HepG2 (cell line): ENCODE data around the gene RSPRY1. TPM values are rescaled to one million over a fixed set of nuclear protein-coding genes. Genes with fewer than 3 reads are reported as not detected.

Experiments used
- ATAC-seq: fragments of 200-7000 bp; cut with Tn5 transposase; 3 replicates; pipeline ENCODE4 v1.9.1; 2020; ENCODE audit warnings: mild to moderate bottlenecking, moderate library complexity
- BruUV-seq: library from RNA; stranded (reverse); fragments of 400-500 nt; replicated peaks from 2 replicates; lab custom pipeline; 2021; lab: Mats Ljungman, UMichigan
- CTCF ChIA-PET: fragments of 300-600 bp; formaldehyde crosslinking; extraction: SDS; loops from one replicate; lab custom pipeline; 2021; ENCODE audit warnings: low total read pairs, inconsistent platforms, low intra/inter-chr PET ratio; lab: Yijun Ruan, JAX
- POLR2A ChIA-PET: fragments of 350-600 bp; sonication (Branson Sonifier 250); formaldehyde crosslinking; loops from one replicate; lab custom pipeline; 2020; ENCODE audit warnings: antibody characterized with exemption, inconsistent platforms; lab: Yijun Ruan, JAX
- DNase-seq: peaks from one replicate; pipeline ENCODE4 v3.0.0-alpha.2; 2015; ENCODE audit warnings: low spot score
- FAIRE-seq: peaks from 3 replicates; lab custom pipeline; 2011; peaks lifted over from hg19 to GRCh38; lab: Jason Lieb, UNC
- H2AFZ ChIP-seq: one replicate; pipeline ENCODE4 v1.6.1; 2011; ENCODE audit warnings: low read length, inconsistent platforms
- H3K27ac ChIP-seq: fragments of 300-600 bp; 3 replicates; pipeline ENCODE4 v1.8.0; 2011; ENCODE audit warnings: mixed run types, mild to moderate bottlenecking, mixed read lengths, low read length, inconsistent platforms; ENCODE audit not compliant: insufficient read depth; ENCODE audit errors: extremely low read length
- H3K27me3 ChIP-seq, 2 experiments: fragments of 200-600 bp in 1 of 2; 2 replicates in 1 of 2; 3 replicates in 1 of 2; pipeline versions ENCODE4 v1.6.0 to v1.8.0; 2011; ENCODE audit warnings: low read length in 2 of 2, mild to moderate bottlenecking in 2 of 2, moderate library complexity in 2 of 2, inconsistent platforms in 1 of 2; ENCODE audit not compliant: insufficient read depth in 2 of 2, control insufficient read depth in 1 of 2
- H3K36me3 ChIP-seq, 2 experiments: fragments of 200-600 bp in 1 of 2; replicated peaks in 1 of 2; 2 replicates in 1 of 2; 3 replicates in 1 of 2; pipeline versions ENCODE4 v1.5.1 to v1.8.0; 2011; ENCODE audit warnings: low read length in 2 of 2, inconsistent platforms in 1 of 2; ENCODE audit not compliant: insufficient read depth in 2 of 2, control insufficient read depth in 1 of 2
- H3K4me1 ChIP-seq: 2 replicates; pipeline ENCODE4 v1.5.1; 2012; ENCODE audit warnings: low read length, inconsistent platforms; ENCODE audit not compliant: insufficient read depth
- H3K4me2 ChIP-seq: 2 replicates; pipeline ENCODE4 v1.6.0; 2011; ENCODE audit warnings: low read depth, low read length, inconsistent platforms
- H3K4me3 ChIP-seq, 3 experiments: fragments of 200-600 bp in 1 of 3; sonication (generic), shearing (Covaris generic) in 1 of 3; replicated peaks in 1 of 3; 2 replicates each; pipeline ENCODE4 v1.5.1; 2011 to 2016; ENCODE audit warnings: low read length in 3 of 3, inconsistent platforms in 2 of 3, low read depth in 2 of 3, mild to moderate bottlenecking in 2 of 3, control low read depth in 1 of 3, mixed read lengths in 1 of 3; ENCODE audit not compliant: insufficient read depth in 1 of 3
- H3K79me2 ChIP-seq: one replicate; pipeline ENCODE4 v1.6.1; 2011; ENCODE audit warnings: low read length, inconsistent platforms; ENCODE audit not compliant: insufficient read depth
- H3K9ac ChIP-seq: 2 replicates; pipeline ENCODE4 v1.6.0; 2011; ENCODE audit warnings: mild to moderate bottlenecking, low read depth, low read length, inconsistent platforms; ENCODE audit not compliant: insufficient read depth
- H3K9me3 ChIP-seq: 2 replicates; pipeline ENCODE4 v1.5.1; 2012; ENCODE audit warnings: mild to moderate bottlenecking, low read length
- H4K20me1 ChIP-seq: 2 replicates; pipeline ENCODE4 v1.6.0; 2011; ENCODE audit warnings: inconsistent platforms, mild to moderate bottlenecking, low read length, moderate library complexity; ENCODE audit not compliant: insufficient read depth
- DZIP1 ChIP-seq: sonication (generic); formaldehyde crosslinking; IDR thresholded peaks from 2 replicates; pipeline ENCODE4 v1.5.0; 2020; ENCODE audit warnings: mild to moderate bottlenecking, missing genetic modification reagents
- FOSL2 ChIP-seq: sonication (generic); formaldehyde crosslinking; IDR thresholded peaks from 2 replicates; pipeline ENCODE4 v1.4.0; 2020; ENCODE audit warnings: missing genetic modification reagents
- FOXJ3 ChIP-seq: sonication (generic); formaldehyde crosslinking; IDR thresholded peaks from 2 replicates; pipeline ENCODE4 v1.4.0; 2020; ENCODE audit warnings: missing genetic modification reagents, mild to moderate bottlenecking, borderline replicate concordance
- KLF11 ChIP-seq: IDR thresholded peaks from 2 replicates; pipeline ENCODE4 v1.6.1; 2016; ENCODE audit warnings: missing compliant biosample characterization
- NRL ChIP-seq: sonication (generic); formaldehyde crosslinking; IDR thresholded peaks from 2 replicates; pipeline ENCODE4 v1.5.0; 2020; ENCODE audit warnings: missing genetic modification reagents, mild to moderate bottlenecking, moderate library complexity, borderline replicate concordance
- TCF7 ChIP-seq: sonication (generic); IDR thresholded peaks from 2 replicates; pipeline ENCODE4 v1.6.1; 2016; ENCODE audit warnings: antibody characterized with exemption, low read depth
- TGIF2 ChIP-seq: IDR thresholded peaks from 2 replicates; pipeline ENCODE4 v1.6.1; 2016; ENCODE audit warnings: control low read depth, missing compliant biosample characterization
- ZFYVE20 ChIP-seq: sonication (generic); formaldehyde crosslinking; IDR thresholded peaks from 2 replicates; pipeline ENCODE4 v1.8.0; 2023; ENCODE audit warnings: low read depth, mild to moderate bottlenecking, moderate library complexity, missing genetic modification reagents, borderline replicate concordance
- ZNF232 ChIP-seq: sonication (generic); formaldehyde crosslinking; IDR thresholded peaks from 2 replicates; pipeline ENCODE4 v1.4.0; 2020; ENCODE audit warnings: missing genetic modification reagents, borderline replicate concordance
- ZNF432 ChIP-seq: sonication (generic); formaldehyde crosslinking; IDR thresholded peaks from 2 replicates; pipeline ENCODE4 v1.5.0; 2020; ENCODE audit warnings: missing genetic modification reagents, mild to moderate bottlenecking, borderline replicate concordance
- ZNF83 ChIP-seq: sonication (generic); formaldehyde crosslinking; IDR thresholded peaks from 2 replicates; pipeline ENCODE4 v1.4.0; 2020; ENCODE audit warnings: missing genetic modification reagents, mild to moderate bottlenecking, borderline replicate concordance
- WGBS: methylation state at CpG from one replicate; pipeline ENCODE4 v1.1.6; 2017; ENCODE audit warnings: low lambda C conversion rate; 5-methylcytosine and 5-hydroxymethylcytosine counted together
- in situ Hi-C: cut with HindIII; loops from 2 replicates; pipeline ENCODE4 v1.10.0; 2017; ENCODE audit warnings: low pct_unique_long_range_greater_than_20kb; ENCODE audit not compliant: extremely low pct_ligation_motif_present
- intact Hi-C: fragments of 100-400 bp; cut with micrococcal nuclease; formaldehyde crosslinking; loops from one replicate; pipeline ENCODE4 v1.10.0; 2022; ENCODE audit not compliant: unreplicated experiment
- polyA plus RNA-seq, 8 experiments: library from polyadenylated mRNA; depleted of rRNA in 3 of 8; stranded (reverse) in 7 of 8; unstranded in 1 of 8; fragments of >200 nt; fragmentation: Illumina TruSeq in 4 of 8; extraction: Trizol in 4 of 8; gene quantifications; 2 replicates each; pipeline versions ENCODE4 v1.2.1 to v1.2.3, GENCODE V29; 2011 to 2016; ENCODE audit warnings: low read depth in 4 of 8, missing spikeins in 1 of 8, mixed read lengths in 1 of 8; ENCODE audit not compliant: insufficient read depth in 1 of 8
- total RNA-seq, 5 experiments: library from RNA; depleted of rRNA; stranded (reverse); fragments of >200 nt; fragmentation: Illumina TruSeq; extraction: Trizol; gene quantifications; 2 replicates each; pipeline ENCODE4 v1.2.3, GENCODE V29; 2016; ENCODE audit warnings: low read depth in 1 of 5
- TF ChIP-seq, protein P1 (sequence below): sonication (generic); formaldehyde crosslinking; IDR thresholded peaks from 2 replicates; pipeline ENCODE4 v1.4.0; 2020; ENCODE audit warnings: mild to moderate bottlenecking, missing genetic modification reagents
- TF ChIP-seq, protein P2 (sequence below): conservative IDR thresholded peaks from 2 replicates; pipeline ENCODE4 v1.6.1; 2018; ENCODE audit warnings: missing genetic modification reagents
- TF ChIP-seq, protein P3 (sequence below): sonication (generic); formaldehyde crosslinking; IDR thresholded peaks from 2 replicates; pipeline ENCODE4 v1.4.0; 2020; ENCODE audit warnings: mild to moderate bottlenecking, low read depth, missing genetic modification reagents

RSPRY1 gene
- total and polyA plus RNA-seq, 2 of the 13 experiments (the other 11 are each of a cell fraction or from before 2014, with no cell fraction given): 53.4 to 61.0 TPM

GRCh38 chr16:57143149-57143921 is 42.8 kb upstream of the RSPRY1 start (continued):
- TF ChIP-seq, protein P1, sequence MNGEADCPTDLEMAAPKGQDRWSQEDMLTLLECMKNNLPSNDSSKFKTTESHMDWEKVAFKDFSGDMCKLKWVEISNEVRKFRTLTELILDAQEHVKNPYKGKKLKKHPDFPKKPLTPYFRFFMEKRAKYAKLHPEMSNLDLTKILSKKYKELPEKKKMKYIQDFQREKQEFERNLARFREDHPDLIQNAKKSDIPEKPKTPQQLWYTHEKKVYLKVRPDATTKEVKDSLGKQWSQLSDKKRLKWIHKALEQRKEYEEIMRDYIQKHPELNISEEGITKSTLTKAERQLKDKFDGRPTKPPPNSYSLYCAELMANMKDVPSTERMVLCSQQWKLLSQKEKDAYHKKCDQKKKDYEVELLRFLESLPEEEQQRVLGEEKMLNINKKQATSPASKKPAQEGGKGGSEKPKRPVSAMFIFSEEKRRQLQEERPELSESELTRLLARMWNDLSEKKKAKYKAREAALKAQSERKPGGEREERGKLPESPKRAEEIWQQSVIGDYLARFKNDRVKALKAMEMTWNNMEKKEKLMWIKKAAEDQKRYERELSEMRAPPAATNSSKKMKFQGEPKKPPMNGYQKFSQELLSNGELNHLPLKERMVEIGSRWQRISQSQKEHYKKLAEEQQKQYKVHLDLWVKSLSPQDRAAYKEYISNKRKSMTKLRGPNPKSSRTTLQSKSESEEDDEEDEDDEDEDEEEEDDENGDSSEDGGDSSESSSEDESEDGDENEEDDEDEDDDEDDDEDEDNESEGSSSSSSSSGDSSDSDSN (CRISPR knock-in tag): 0 out of 2 replicates have a peak, but pooled peaks have one; percentile 14
- no peak for TF ChIP-seq ZNF432 (CRISPR knock-in tag)
- TF ChIP-seq, all 625 proteins: peak for 6

DNA sequence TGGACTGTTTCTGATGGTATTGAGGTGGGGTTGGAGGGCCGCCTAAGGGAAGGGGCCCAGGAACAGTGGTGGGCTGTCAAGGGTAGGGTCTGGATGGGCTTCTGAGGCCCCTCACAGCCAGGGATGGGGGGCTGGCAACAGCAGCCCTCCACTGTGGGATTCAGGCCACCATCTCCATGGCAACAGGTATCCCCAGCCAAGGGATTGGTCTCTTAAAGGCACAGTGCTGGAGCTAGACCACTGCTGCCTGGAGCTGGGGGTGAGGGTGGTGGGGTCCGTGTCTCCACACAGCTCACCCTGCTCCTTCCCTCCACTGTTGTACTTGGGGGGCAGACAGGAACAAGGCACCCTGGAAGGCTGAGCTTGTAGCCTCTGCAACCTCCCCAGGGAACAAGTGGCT is 42.1 kb upstream of the RSPRY1 start:
- no peaks in the 10 kb centered on the region for H4K20me1 ChIP-seq
- BruUV-seq: no TSS peak
- H2AFZ ChIP-seq: no peak overlapping the region
- ChIA-PET CTCF (no interaction called here), POLR2A (no interaction called here)
- H3K27me3 ChIP-seq: no peaks in the 10 kb centered on the region
- H3K36me3 ChIP-seq: no peaks in the 10 kb centered on the region
- FAIRE-seq: no peak
- no peak overlapping the region for H3K9ac ChIP-seq
- H3K9me3 ChIP-seq: no peaks in the 10 kb centered on the region
- WGBS: 94% methylated on average over 2 of the region's 2 CpGs
- H3K4me2 ChIP-seq: no peak overlapping the region
- H3K4me3 ChIP-seq: no peak overlapping the region
- H3K4me1 ChIP-seq: peaks cover 26% of the 10 kb centered on the region
- no peak for ATAC-seq
- no peak for DNase-seq
- H3K27ac ChIP-seq: no peak overlapping the region
- intact Hi-C loops: no loop called here
- no peaks in the 10 kb centered on the region for H3K79me2 ChIP-seq
- in situ Hi-C loops: no loop called here
- 0 out of 2 replicates have a peak, but pooled peaks have one; percentile 15 for TF ChIP-seq DZIP1
- TF ChIP-seq, protein P2, sequence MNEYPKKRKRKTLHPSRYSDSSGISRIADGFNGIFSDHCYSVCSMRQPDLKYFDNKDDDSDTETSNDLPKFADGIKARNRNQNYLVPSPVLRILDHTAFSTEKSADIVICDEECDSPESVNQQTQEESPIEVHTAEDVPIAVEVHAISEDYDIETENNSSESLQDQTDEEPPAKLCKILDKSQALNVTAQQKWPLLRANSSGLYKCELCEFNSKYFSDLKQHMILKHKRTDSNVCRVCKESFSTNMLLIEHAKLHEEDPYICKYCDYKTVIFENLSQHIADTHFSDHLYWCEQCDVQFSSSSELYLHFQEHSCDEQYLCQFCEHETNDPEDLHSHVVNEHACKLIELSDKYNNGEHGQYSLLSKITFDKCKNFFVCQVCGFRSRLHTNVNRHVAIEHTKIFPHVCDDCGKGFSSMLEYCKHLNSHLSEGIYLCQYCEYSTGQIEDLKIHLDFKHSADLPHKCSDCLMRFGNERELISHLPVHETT: no peak
- no peak for TF ChIP-seq KLF11
- no peak for TF ChIP-seq ZNF232 (CRISPR knock-in tag)
- TF ChIP-seq NRL: no peak
- TF ChIP-seq ZFYVE20: no peak
- no peak for TF ChIP-seq TCF7
- TF ChIP-seq ZNF83 (CRISPR knock-in tag): no peak
- no peak for TF ChIP-seq FOXJ3 (CRISPR knock-in tag)
- no peak for TF ChIP-seq TGIF2 (CRISPR knock-in tag)
- TF ChIP-seq, protein P3, sequence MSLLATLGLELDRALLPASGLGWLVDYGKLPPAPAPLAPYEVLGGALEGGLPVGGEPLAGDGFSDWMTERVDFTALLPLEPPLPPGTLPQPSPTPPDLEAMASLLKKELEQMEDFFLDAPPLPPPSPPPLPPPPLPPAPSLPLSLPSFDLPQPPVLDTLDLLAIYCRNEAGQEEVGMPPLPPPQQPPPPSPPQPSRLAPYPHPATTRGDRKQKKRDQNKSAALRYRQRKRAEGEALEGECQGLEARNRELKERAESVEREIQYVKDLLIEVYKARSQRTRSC (CRISPR knock-in tag): no peak
- no peak for TF ChIP-seq FOSL2
